Astrocyte (in vitro differentiated cells and primary cell): ENCODE results near the gene P2RX5.

Experiments
- CTCF ChIP-seq: IDR thresholded peaks from 2 replicates; pipeline ENCODE4 v1.5.1; 2011; ENCODE audit warnings: low read depth, mild to moderate bottlenecking, inconsistent platforms, low read length, moderate library complexity; ENCODE audit not compliant: insufficient read depth
- EZH2 ChIP-seq: IDR thresholded peaks from 2 replicates; pipeline ENCODE4 v1.6.1; 2012; ENCODE audit warnings: mild to moderate bottlenecking, low read length, inconsistent platforms; ENCODE audit not compliant: insufficient read depth

- TF ChIP-seq CTCF, result no peak
- TF ChIP-seq EZH2, result no peak
Measured at GRCh38 chr17:3665834-3666233, 30.1 kb downstream of the P2RX5 start.
